ENCODE results near the gene UMAD1. TPM values are rescaled to one million over a fixed set of nuclear protein-coding genes. Genes with fewer than 3 reads are reported as not detected.
A peak's percentile ranks its signal among the peaks of the same experiment; 100 is the strongest.

The UMAD1 gene
- polyA plus RNA-seq, 1 of the 3 experiments (the other 2 are of a cell fraction) = 13.9 TPM

DNA sequence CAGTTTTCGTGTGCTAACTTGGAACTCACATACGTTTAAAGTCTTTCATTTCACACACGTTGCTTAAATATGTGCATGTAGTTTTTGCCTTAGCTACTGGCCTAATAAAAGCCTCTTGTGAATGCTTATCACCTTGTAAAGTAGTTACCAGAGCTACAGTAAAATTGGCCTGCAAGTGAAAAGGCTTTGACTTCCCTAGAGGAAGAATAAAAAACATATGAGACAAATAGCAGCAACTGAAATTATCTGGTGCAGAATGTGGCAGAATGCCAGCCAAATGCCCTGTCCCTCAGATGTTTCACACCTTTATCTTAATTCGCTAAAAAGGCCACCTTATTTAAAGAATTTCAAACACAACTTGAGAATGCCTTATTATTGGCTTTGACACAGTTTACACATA, 105.9 kb downstream of the UMAD1 start:
- ChIA-PET CTCF (interaction anchor here (0.6 to 1.7 kb wide), 2 partner anchors 18 to 268 kb away, joined by 3 to 6 read pairs; no protein-coding TSS in a partner anchor), POLR2A (interaction anchor here (0.6 kb wide), 1 partner anchor 278 kb away, joined by 3 read pairs; no protein-coding TSS in a partner anchor)
- Histone ChIP-seq H3K27me3 (ENCODE audit: insufficient read depth) (no peaks in the 10 kb centered on the region), H3K4me2 (no peak overlapping the region), H3K79me2 (ENCODE audit: insufficient read depth) (no peaks in the 10 kb centered on the region), H3K9ac (no peak overlapping the region), H3K36me3 (replicated peaks in 1 of 2; ENCODE audit: control insufficient read depth in 1 of 2, insufficient read depth in 2 of 2, low read length in 1 of 2) (no peaks in the 10 kb centered on the region), H3K27ac (ENCODE audit: low read depth in 2 of 2, low read length in 1 of 2) (peak overlapping the region in 1 of 2 experiments; percentile 88; a peak in 2 of 4 replicates), H4K20me1 (ENCODE audit: insufficient read depth) (no peaks in the 10 kb centered on the region), H3K4me1 (ENCODE audit: control insufficient read depth in 1 of 2, insufficient read depth in 2 of 2, low read depth in 1 of 2, low read length in 1 of 2) (peaks cover 0 to 15% of the 10 kb centered on the region in 2 experiments; a peak in 2 of 4 replicates), H2AFZ (ENCODE audit: low read depth) (no peak overlapping the region), H3K4me3 (ENCODE audit: low read depth in 2 of 2, low read length in 1 of 2) (no peak overlapping the region), H3K9me2 (no peaks in the 10 kb centered on the region), H3F3A (replicated peaks; ENCODE audit: insufficient read depth) (no peaks in the 10 kb centered on the region), H3K9me3 (no peaks in the 10 kb centered on the region)
- 79% methylated on average over 4 of the region's 4 CpGs for WGBS (ENCODE audit: low lambda C conversion rate)
- TF ChIP-seq RCOR1 (IDR thresholded peaks at IDR 0.05; ENCODE audit: low read length) = peak; percentile 78
- TF ChIP-seq GATA2 (CRISPR knock-in tag; IDR thresholded peaks at IDR 0.05) = peak; percentile 70
- TF ChIP-seq NRF1 (IDR thresholded peaks at IDR 0.05; ENCODE audit: low read depth, low read length) = no peak
- TF ChIP-seq RAD21 (IDR thresholded peaks at IDR 0.05; ENCODE audit: low read length) = peak; percentile 29
- TF ChIP-seq, protein P1, sequence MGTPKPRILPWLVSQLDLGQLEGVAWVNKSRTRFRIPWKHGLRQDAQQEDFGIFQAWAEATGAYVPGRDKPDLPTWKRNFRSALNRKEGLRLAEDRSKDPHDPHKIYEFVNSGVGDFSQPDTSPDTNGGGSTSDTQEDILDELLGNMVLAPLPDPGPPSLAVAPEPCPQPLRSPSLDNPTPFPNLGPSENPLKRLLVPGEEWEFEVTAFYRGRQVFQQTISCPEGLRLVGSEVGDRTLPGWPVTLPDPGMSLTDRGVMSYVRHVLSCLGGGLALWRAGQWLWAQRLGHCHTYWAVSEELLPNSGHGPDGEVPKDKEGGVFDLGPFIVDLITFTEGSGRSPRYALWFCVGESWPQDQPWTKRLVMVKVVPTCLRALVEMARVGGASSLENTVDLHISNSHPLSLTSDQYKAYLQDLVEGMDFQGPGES (IDR thresholded peaks at IDR 0.05; ENCODE audit: low read depth, low read length) = no peak
- peak in 1 of 2 experiments; percentile 31; a peak in 1 of 4 replicates for TF ChIP-seq EP300 (IDR thresholded peaks at IDR 0.05; ENCODE audit: borderline replicate concordance in 1 of 2, low read depth in 1 of 2, low read length in 1 of 2)
- no peak for TF ChIP-seq SMC3 (IDR thresholded peaks at IDR 0.05; ENCODE audit: low read depth, low read length)
- TF ChIP-seq NFIC (IDR thresholded peaks at IDR 0.05; ENCODE audit: borderline replicate concordance) = no peak
- TF ChIP-seq, protein P2, sequence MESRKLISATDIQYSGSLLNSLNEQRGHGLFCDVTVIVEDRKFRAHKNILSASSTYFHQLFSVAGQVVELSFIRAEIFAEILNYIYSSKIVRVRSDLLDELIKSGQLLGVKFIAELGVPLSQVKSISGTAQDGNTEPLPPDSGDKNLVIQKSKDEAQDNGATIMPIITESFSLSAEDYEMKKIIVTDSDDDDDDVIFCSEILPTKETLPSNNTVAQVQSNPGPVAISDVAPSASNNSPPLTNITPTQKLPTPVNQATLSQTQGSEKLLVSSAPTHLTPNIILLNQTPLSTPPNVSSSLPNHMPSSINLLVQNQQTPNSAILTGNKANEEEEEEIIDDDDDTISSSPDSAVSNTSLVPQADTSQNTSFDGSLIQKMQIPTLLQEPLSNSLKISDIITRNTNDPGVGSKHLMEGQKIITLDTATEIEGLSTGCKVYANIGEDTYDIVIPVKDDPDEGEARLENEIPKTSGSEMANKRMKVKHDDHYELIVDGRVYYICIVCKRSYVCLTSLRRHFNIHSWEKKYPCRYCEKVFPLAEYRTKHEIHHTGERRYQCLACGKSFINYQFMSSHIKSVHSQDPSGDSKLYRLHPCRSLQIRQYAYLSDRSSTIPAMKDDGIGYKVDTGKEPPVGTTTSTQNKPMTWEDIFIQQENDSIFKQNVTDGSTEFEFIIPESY (IDR thresholded peaks at IDR 0.05; ENCODE audit: borderline replicate concordance, low read depth) = no peak
- peak; percentile 31 for DNase-seq

DNA sequence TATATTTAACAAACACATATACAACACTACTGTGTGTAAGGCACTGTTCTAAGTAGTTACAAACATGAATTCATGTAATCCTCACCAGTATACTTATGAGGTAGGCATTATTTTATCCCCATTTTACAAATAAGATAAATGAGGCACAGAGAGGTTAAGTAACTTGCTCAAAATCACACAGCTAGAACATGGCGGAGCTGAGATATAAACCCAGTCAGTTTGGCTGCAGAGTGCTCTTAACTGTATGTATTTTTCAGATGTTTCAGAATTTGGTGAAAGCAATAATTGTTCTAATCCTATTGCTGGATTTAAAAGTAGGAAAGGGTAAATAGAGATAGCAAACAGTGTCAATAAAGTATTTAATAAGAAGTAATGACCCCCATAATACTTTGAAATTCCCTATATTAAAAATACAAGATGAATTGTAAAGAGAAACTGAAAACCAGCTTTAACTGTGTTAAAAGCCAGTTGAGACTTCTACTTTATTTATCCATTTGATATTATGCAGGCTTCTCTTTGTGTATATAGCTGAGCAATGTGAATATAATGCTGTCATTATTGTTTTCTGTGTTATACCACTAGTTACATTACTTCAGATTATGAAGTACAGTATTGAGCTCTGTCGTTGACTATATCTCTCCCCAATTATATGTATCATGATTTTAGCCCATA, 110.2 kb downstream of the UMAD1 start:
- POLR2A ChIA-PET = no interaction called here
- H3K4me2 ChIP-seq = 0 out of 2 replicates have a peak overlapping the region, but pooled peaks have one; percentile 2
- WGBS (ENCODE audit: low lambda C conversion rate) = 79% methylated on average over 2 of the region's 2 CpGs

More for the DNA sequence above, 110.2 kb downstream of the UMAD1 start:
- TF ChIP-seq TEAD4 (IDR thresholded peaks at IDR 0.05; ENCODE audit: borderline replicate concordance, insufficient read depth) (no peak), FOSL2 (IDR thresholded peaks at IDR 0.05; ENCODE audit: borderline replicate concordance, low read depth) (no peak), YY1 (IDR thresholded peaks at IDR 0.05; ENCODE audit: low read depth) (no peak), GATA2 (CRISPR knock-in tag; IDR thresholded peaks at IDR 0.05) (no peak), NFIC (IDR thresholded peaks at IDR 0.05; ENCODE audit: borderline replicate concordance) (no peak), GABPA (IDR thresholded peaks at IDR 0.05; ENCODE audit: low read depth) (no peak), SMC3 (IDR thresholded peaks at IDR 0.05; ENCODE audit: low read depth, low read length) (no peak), ELF1 (IDR thresholded peaks at IDR 0.05) (no peak), RXRA (IDR thresholded peaks at IDR 0.05; ENCODE audit: borderline replicate concordance, low read depth) (no peak)
- TF ChIP-seq, protein P1 (IDR thresholded peaks at IDR 0.05; ENCODE audit: low read depth, low read length) = no peak
- Histone ChIP-seq H3K79me2 (ENCODE audit: insufficient read depth) (no peaks in the 10 kb centered on the region), H3F3A (replicated peaks; ENCODE audit: insufficient read depth) (no peaks in the 10 kb centered on the region), H3K4me3 (ENCODE audit: low read depth in 2 of 2, low read length in 1 of 2) (no peak overlapping the region; a peak in 1 of 4 replicates), H3K27ac (ENCODE audit: low read depth in 2 of 2, low read length in 1 of 2) (no peak overlapping the region), H3K9me3 (no peaks in the 10 kb centered on the region), H3K4me1 (ENCODE audit: control insufficient read depth in 1 of 2, insufficient read depth in 2 of 2, low read depth in 1 of 2, low read length in 1 of 2) (peaks cover 0 to 11% of the 10 kb centered on the region in 2 experiments; a peak in 2 of 4 replicates), H3K36me3 (replicated peaks in 1 of 2; ENCODE audit: control insufficient read depth in 1 of 2, insufficient read depth in 2 of 2, low read length in 1 of 2) (no peaks in the 10 kb centered on the region), H2AFZ (ENCODE audit: low read depth) (no peak overlapping the region), H3K9ac (no peak overlapping the region), H3K27me3 (ENCODE audit: insufficient read depth) (no peaks in the 10 kb centered on the region), H3K9me2 (no peaks in the 10 kb centered on the region), H4K20me1 (ENCODE audit: insufficient read depth) (no peaks in the 10 kb centered on the region)
- no peak for DNase-seq
- CTCF ChIA-PET = interaction anchor here (0.8 to 1.7 kb wide), 8 partner anchors 10 to 70 kb away, joined by 3 to 4 read pairs (median 3); no protein-coding TSS in a partner anchor
